IMR-90 (cell line): Measurements from ENCODE around the gene MAGI2.

Experiments used
- CEBPB ChIP-seq: IDR thresholded peaks from 2 replicates; pipeline ENCODE4 v1.6.1; 2012; ENCODE audit warnings: low read depth, low read length, improper control_type of control experiment
- MXI1 ChIP-seq: IDR thresholded peaks from 2 replicates; pipeline ENCODE4 v1.6.1; 2012; ENCODE audit warnings: low read depth, mild to moderate bottlenecking, low read length, moderate library complexity, borderline replicate concordance
- NFE2L2 ChIP-seq: fragments of 150-350 bp; IDR thresholded peaks from 2 replicates; pipeline ENCODE4 v1.6.1; 2016; ENCODE audit warnings: low read depth, mild to moderate bottlenecking, low read length
- POLR2A ChIP-seq: IDR thresholded peaks from 2 replicates; pipeline ENCODE4 v1.6.1; 2012; ENCODE audit warnings: mild to moderate bottlenecking, low read depth, low read length
- RAD21 ChIP-seq: IDR thresholded peaks from 2 replicates; pipeline ENCODE4 v1.6.1; 2012; ENCODE audit warnings: low read length, improper control_type of control experiment
- RCOR1 ChIP-seq: IDR thresholded peaks from 2 replicates; pipeline ENCODE4 v1.6.1; 2012; ENCODE audit warnings: mild to moderate bottlenecking, low read length, improper control_type of control experiment; ENCODE audit not compliant: insufficient replicate concordance
- RFX5 ChIP-seq: IDR thresholded peaks from 2 replicates; pipeline ENCODE4 v1.8.0; 2012; ENCODE audit warnings: low read depth, mild to moderate bottlenecking, low read length, moderate library complexity
- SMC3 ChIP-seq: fragments of 150-350 bp; IDR thresholded peaks from 2 replicates; pipeline ENCODE4 v1.6.1; 2016; ENCODE audit warnings: low read depth, mild to moderate bottlenecking, antibody characterized with exemption, low read length, moderate library complexity
- TF ChIP-seq, protein P1 (sequence below): conservative IDR thresholded peaks from 2 replicates; pipeline ENCODE4 v1.5.1; 2012; ENCODE audit warnings: mild to moderate bottlenecking, low read depth, low read length, improper control_type of control experiment
- TF ChIP-seq, protein P2 (sequence below): fragments of 150-350 bp; IDR thresholded peaks from 2 replicates; pipeline ENCODE4 v1.6.1; 2016; ENCODE audit warnings: low read depth, mild to moderate bottlenecking, low read length, moderate library complexity, borderline replicate concordance

DNA sequence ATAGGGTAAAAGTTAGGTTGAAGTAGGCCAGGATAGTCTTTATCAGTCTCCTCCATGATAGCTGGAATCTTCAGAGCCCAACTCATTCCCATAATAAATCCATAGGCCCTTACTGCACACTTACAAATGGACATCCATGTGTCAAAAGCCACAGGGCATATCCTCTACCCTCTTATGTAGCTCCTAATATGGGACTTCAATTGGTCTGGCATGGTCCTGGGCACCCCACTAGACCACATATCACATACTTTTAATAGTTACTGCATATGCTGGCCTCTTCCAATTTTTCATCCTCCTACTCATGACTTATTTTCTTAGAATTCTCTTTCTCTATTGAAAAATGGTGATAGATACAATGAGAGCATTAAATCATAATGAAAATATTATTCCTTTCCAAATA is 169.3 kb downstream of the MAGI2 start:
- TF ChIP-seq, protein P1, sequence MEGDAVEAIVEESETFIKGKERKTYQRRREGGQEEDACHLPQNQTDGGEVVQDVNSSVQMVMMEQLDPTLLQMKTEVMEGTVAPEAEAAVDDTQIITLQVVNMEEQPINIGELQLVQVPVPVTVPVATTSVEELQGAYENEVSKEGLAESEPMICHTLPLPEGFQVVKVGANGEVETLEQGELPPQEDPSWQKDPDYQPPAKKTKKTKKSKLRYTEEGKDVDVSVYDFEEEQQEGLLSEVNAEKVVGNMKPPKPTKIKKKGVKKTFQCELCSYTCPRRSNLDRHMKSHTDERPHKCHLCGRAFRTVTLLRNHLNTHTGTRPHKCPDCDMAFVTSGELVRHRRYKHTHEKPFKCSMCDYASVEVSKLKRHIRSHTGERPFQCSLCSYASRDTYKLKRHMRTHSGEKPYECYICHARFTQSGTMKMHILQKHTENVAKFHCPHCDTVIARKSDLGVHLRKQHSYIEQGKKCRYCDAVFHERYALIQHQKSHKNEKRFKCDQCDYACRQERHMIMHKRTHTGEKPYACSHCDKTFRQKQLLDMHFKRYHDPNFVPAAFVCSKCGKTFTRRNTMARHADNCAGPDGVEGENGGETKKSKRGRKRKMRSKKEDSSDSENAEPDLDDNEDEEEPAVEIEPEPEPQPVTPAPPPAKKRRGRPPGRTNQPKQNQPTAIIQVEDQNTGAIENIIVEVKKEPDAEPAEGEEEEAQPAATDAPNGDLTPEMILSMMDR, result no peak
- TF ChIP-seq RCOR1, result no peak
- no peak for TF ChIP-seq CEBPB
- TF ChIP-seq, protein P2, sequence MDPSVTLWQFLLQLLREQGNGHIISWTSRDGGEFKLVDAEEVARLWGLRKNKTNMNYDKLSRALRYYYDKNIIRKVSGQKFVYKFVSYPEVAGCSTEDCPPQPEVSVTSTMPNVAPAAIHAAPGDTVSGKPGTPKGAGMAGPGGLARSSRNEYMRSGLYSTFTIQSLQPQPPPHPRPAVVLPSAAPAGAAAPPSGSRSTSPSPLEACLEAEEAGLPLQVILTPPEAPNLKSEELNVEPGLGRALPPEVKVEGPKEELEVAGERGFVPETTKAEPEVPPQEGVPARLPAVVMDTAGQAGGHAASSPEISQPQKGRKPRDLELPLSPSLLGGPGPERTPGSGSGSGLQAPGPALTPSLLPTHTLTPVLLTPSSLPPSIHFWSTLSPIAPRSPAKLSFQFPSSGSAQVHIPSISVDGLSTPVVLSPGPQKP, result no peak
- TF ChIP-seq POLR2A, result no peak
- no peak for TF ChIP-seq RFX5
- TF ChIP-seq RAD21, result no peak
- no peak for TF ChIP-seq NFE2L2
- no peak for TF ChIP-seq MXI1
- TF ChIP-seq SMC3, result no peak
